IMR-90 (cell line): ENCODE results near the gene GAPDH. TPM values are rescaled to one million over a fixed set of nuclear protein-coding genes. Genes with fewer than 3 reads are reported as not detected.
A peak's percentile ranks its signal among the peaks of the same experiment; 100 is the strongest.

Source experiments
- ATAC-seq: fragments of 200-7000 bp; cut with Tn5 transposase; 2 replicates; pipeline ENCODE4 v1.9.1; 2020; ENCODE audit warnings: low read depth, mild to moderate bottlenecking, moderate library complexity
- BruUV-seq: library from RNA; stranded (reverse); fragments of 400-500 nt; replicated peaks from 2 replicates; lab custom pipeline; 2021; lab: Mats Ljungman, UMichigan
- CTCF ChIA-PET: fragments of 300-600 bp; formaldehyde crosslinking; extraction: SDS; loops from one replicate; lab custom pipeline; 2021; ENCODE audit warnings: antibody characterized with exemption; lab: Yijun Ruan, JAX
- POLR2A ChIA-PET: fragments of 300-600 bp; sonication (Branson Sonifier 250); formaldehyde crosslinking; loops from one replicate; lab custom pipeline; 2022; ENCODE audit warnings: antibody characterized with exemption; ENCODE audit not compliant: unreplicated experiment; lab: Charles Lee
- DNase-seq: peaks from one replicate; pipeline ENCODE4 v3.0.0; 2013
- H2AFZ ChIP-seq: replicated peaks from 2 replicates; pipeline ENCODE3; 2013; ENCODE audit warnings: low read length, mild to moderate bottlenecking; ENCODE audit not compliant: poor library complexity
- H2AK5ac ChIP-seq: 2 replicates; pipeline ENCODE4 v1.6.1; 2013; ENCODE audit warnings: low read depth, low read length, inconsistent platforms
- H2AK9ac ChIP-seq: replicated peaks from 2 replicates; pipeline ENCODE3; 2013; ENCODE audit warnings: mild to moderate bottlenecking, low read depth, low read length, moderate library complexity; ENCODE audit not compliant: poor library complexity
- H2BK120ac ChIP-seq: 2 replicates; pipeline ENCODE4 v1.6.1; 2013; ENCODE audit warnings: low read depth, low read length, inconsistent platforms
- H2BK15ac ChIP-seq: 3 replicates; pipeline ENCODE4 v1.6.1; 2013; ENCODE audit warnings: low read depth, low read length, inconsistent platforms
- H2BK20ac ChIP-seq: 2 replicates; pipeline ENCODE4 v1.6.1; 2013; ENCODE audit warnings: low read depth, mild to moderate bottlenecking, inconsistent platforms, low read length, moderate library complexity
- H2BK5ac ChIP-seq: 2 replicates; pipeline ENCODE4 v1.6.1; 2013; ENCODE audit warnings: mild to moderate bottlenecking, low read depth, low read length, inconsistent platforms; ENCODE audit not compliant: poor library complexity, severe bottlenecking
- H3K14ac ChIP-seq: replicated peaks from 2 replicates; pipeline ENCODE4 v1.6.1; 2013; ENCODE audit warnings: low read depth, low read length, inconsistent platforms
- H3K18ac ChIP-seq: 2 replicates; pipeline ENCODE4 v1.6.1; 2013; ENCODE audit warnings: low read depth, low read length, control low read depth
- H3K23ac ChIP-seq: 2 replicates; pipeline ENCODE4 v1.6.1; 2013; ENCODE audit warnings: low read depth, low read length, inconsistent platforms
- H3K27ac ChIP-seq: 2 replicates; pipeline ENCODE4 v1.5.1; 2013; ENCODE audit warnings: mild to moderate bottlenecking, control low read depth, low read length; ENCODE audit not compliant: insufficient read depth
- H3K27me3 ChIP-seq: 2 replicates; pipeline ENCODE4 v1.6.1; 2013; ENCODE audit warnings: low read length; ENCODE audit not compliant: control insufficient read depth, insufficient read depth
- H3K36me3 ChIP-seq: 2 replicates; pipeline ENCODE4 v1.6.1; 2013; ENCODE audit warnings: low read length, mixed read lengths; ENCODE audit not compliant: control insufficient read depth, insufficient read depth
- H3K4ac ChIP-seq: 2 replicates; pipeline ENCODE4 v1.6.1; 2013; ENCODE audit warnings: low read depth, low read length, inconsistent platforms
- H3K4me1 ChIP-seq: 2 replicates; pipeline ENCODE4 v1.6.1; 2013; ENCODE audit warnings: low read length, mixed read lengths; ENCODE audit not compliant: control insufficient read depth, insufficient read depth
- H3K4me2 ChIP-seq: 2 replicates; pipeline ENCODE4 v1.6.1; 2013; ENCODE audit warnings: low read depth, mild to moderate bottlenecking, control low read depth, low read length, moderate library complexity
- H3K4me3 ChIP-seq: 2 replicates; pipeline ENCODE4 v1.5.1; 2013; ENCODE audit warnings: low read depth, mild to moderate bottlenecking, control low read depth, low read length, moderate library complexity; ENCODE audit not compliant: insufficient read depth
- H3K56ac ChIP-seq: 2 replicates; pipeline ENCODE4 v1.6.1; 2013; ENCODE audit warnings: low read length, inconsistent platforms; ENCODE audit not compliant: insufficient read depth; ENCODE audit errors: extremely low read depth
- H3K79me1 ChIP-seq, 2 experiments: 2 replicates each; pipeline ENCODE4 v1.6.1; 2013; ENCODE audit warnings: low read length in 2 of 2, inconsistent platforms in 1 of 2, low read depth in 1 of 2
- H3K9ac ChIP-seq: 2 replicates; pipeline ENCODE4 v1.6.1; 2013; ENCODE audit warnings: low read depth, low read length, control low read depth
- H3K9me1 ChIP-seq: 2 replicates; pipeline ENCODE4 v1.6.1; 2013; ENCODE audit warnings: low read length, inconsistent platforms; ENCODE audit not compliant: insufficient read depth
- H3K9me3 ChIP-seq: 2 replicates; pipeline ENCODE4 v1.6.1; 2013; ENCODE audit warnings: low read length; ENCODE audit not compliant: control insufficient read depth, insufficient read depth
- H4K20me1 ChIP-seq: 2 replicates; pipeline ENCODE4 v1.6.1; 2013; ENCODE audit warnings: low read length, inconsistent platforms; ENCODE audit not compliant: insufficient read depth
- H4K5ac ChIP-seq: 2 replicates; pipeline ENCODE4 v1.6.1; 2013; ENCODE audit warnings: mild to moderate bottlenecking, low read depth, low read length, control low read depth
- H4K8ac ChIP-seq, 2 experiments: 2 replicates each; pipeline ENCODE4 v1.6.1; 2013; ENCODE audit warnings: low read depth in 2 of 2, low read length in 2 of 2, control low read depth in 1 of 2, inconsistent platforms in 1 of 2
- H4K91ac ChIP-seq: 2 replicates; pipeline ENCODE4 v1.6.1; 2013; ENCODE audit warnings: low read depth, low read length, inconsistent platforms; ENCODE audit not compliant: insufficient read depth
- MAFK ChIP-seq: IDR thresholded peaks from 2 replicates; pipeline ENCODE4 v1.6.1; 2012; ENCODE audit warnings: low read depth, low read length, improper control_type of control experiment
- MXI1 ChIP-seq: IDR thresholded peaks from 2 replicates; pipeline ENCODE4 v1.6.1; 2012; ENCODE audit warnings: low read depth, mild to moderate bottlenecking, low read length, moderate library complexity, borderline replicate concordance
- WGBS, 2 experiments: methylation state at CpG; one replicate each; pipeline versions ENCODE4 v1.1.5 to v1.1.7; 2013; ENCODE audit warnings: missing lambda C conversion rate in 2 of 2; ENCODE audit not compliant: insufficient read length in 1 of 2; ENCODE audit errors: extremely low coverage in 2 of 2; 5-methylcytosine and 5-hydroxymethylcytosine counted together
- dilution Hi-C: fragments of 300-500 bp; cut with HindIII; formaldehyde crosslinking; loops from one replicate; pipeline ENCODE4 v1.14.3; 2018; ENCODE audit warnings: low sequenced_read_pairs; ENCODE audit not compliant: unreplicated experiment
- in situ Hi-C: fragments of 300-500 bp; cut with MboI; formaldehyde crosslinking; loops from 3 replicates; pipeline ENCODE4 v1.14.3; 2019; ENCODE audit warnings: low sequenced_read_pairs, inconsistent platforms, mixed read lengths
- intact Hi-C: fragments of 100-400 bp; cut with micrococcal nuclease; formaldehyde crosslinking; loops from 2 replicates; pipeline ENCODE4 v1.10.0; 2022
- polyA plus RNA-seq, 3 experiments: library from polyadenylated mRNA; depleted of rRNA; stranded (reverse); fragments of >200 nt; gene quantifications; 2 replicates each; pipeline ENCODE4 v1.2.3, GENCODE V29; 2012; ENCODE audit warnings: low replicate concordance in 1 of 3
- total RNA-seq: library from RNA; depleted of rRNA; stranded (reverse); fragments of >200 nt; gene quantifications from 2 replicates; pipeline ENCODE4 v1.2.3, GENCODE V29; 2012

Gene GAPDH
- total and polyA plus RNA-seq, 2 of the 4 experiments (the other 2 are of a cell fraction): 12,939 to 21,893 TPM

DNA sequence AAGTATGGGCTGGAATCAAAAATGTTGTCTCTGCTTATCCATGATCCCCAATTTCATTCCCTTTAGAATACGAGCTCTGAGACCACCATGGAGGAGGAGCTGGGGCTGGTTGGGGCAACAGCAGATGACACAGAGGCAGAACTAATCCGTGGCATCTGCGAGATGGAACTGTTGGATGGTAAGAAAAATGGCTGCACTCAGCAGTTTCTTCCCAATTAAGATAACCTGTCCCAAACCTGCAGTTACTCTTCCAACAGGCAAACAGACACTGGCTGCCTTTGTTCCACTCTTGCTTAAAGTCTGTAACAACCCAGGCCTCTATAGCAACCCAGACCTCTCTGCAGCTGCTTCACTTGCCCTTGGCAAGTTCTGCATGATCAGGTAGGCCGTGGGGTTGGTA lies 6.6 kb upstream of the GAPDH start:
- Histone ChIP-seq H3K4me1 (peaks cover 6% of the 10 kb centered on the region), H3K27ac (no peak overlapping the region), H3K79me1 (peaks cover 15 to 51% of the 10 kb centered on the region in 2 experiments), H3K56ac (no peak overlapping the region), H3K36me3 (peaks cover 58% of the 10 kb centered on the region), H2BK120ac (no peak overlapping the region), H2AK5ac (no peak overlapping the region), H3K23ac (no peak overlapping the region), H3K18ac (no peak overlapping the region), H3K4me3 (no peak overlapping the region), H2BK15ac (no peak overlapping the region), H3K4ac (no peak overlapping the region), H3K14ac (no peak overlapping the region), H3K9me1 (no peaks in the 10 kb centered on the region), H2AK9ac (no peak overlapping the region), H2BK20ac (no peak overlapping the region), H3K9ac (no peak overlapping the region), H3K4me2 (no peak overlapping the region), H4K8ac (no peak overlapping the region), H3K9me3 (no peaks in the 10 kb centered on the region), H2BK5ac (no peak overlapping the region), H3K27me3 (no peaks in the 10 kb centered on the region), H2AFZ (no peak overlapping the region), H4K5ac (no peak overlapping the region), H4K20me1 (no peaks in the 10 kb centered on the region), H4K91ac (no peak overlapping the region)
- TF ChIP-seq MXI1 (no peak), MAFK (peak; percentile 35)
- DNase-seq (no peak), ATAC-seq (no peak)
- in situ Hi-C loops (no loop called here), dilution Hi-C loops (no loop called here), intact Hi-C loops (no loop called here)
- no CpG with 5 or more reads among the region's 4 CpGs for WGBS, 2 experiments
- POLR2A ChIA-PET: interaction anchor here (0.6 kb wide), 1 partner anchor 133 kb away, joined by 4 read pairs; no protein-coding TSS in a partner anchor
- no TSS peak for BruUV-seq
- CTCF ChIA-PET: no interaction called here
